Ovary (tissue), 9 donors: ENCODE measurements around the gene USP10. TPM values are rescaled to one million over a fixed set of nuclear protein-coding genes. Genes with fewer than 3 reads are reported as not detected.

Experiments
- DNase-seq, 5 donors: peaks; one replicate each; pipeline ENCODE4 v3.0.0-alpha.2; 2019 to 2020
- H3K27ac ChIP-seq, 2 donors: fragments of 200-600 bp; one replicate each; pipeline versions ENCODE4 v1.5.1 to v1.8.0; 2019 to 2022
- H3K27me3 ChIP-seq: fragments of 200-600 bp; one replicate; pipeline ENCODE4 v1.8.0; 2022
- H3K36me3 ChIP-seq: fragments of 200-600 bp; sonication (generic); one replicate; pipeline ENCODE4 v1.5.1; 2019
- H3K4me1 ChIP-seq: one replicate; pipeline ENCODE4 v1.8.1; 2013; ENCODE audit warnings: mild to moderate bottlenecking, moderate library complexity; ENCODE audit not compliant: insufficient read depth
- H3K4me3 ChIP-seq: fragments of 200-600 bp; sonication (generic); one replicate; pipeline ENCODE4 v1.5.1; 2017
- H3K9me3 ChIP-seq, 2 donors: fragments of 200-600 bp in 1 of 2; sonication (generic) in 1 of 2; one replicate each; pipeline versions ENCODE4 v1.5.1 to v1.8.1; 2013 to 2019; ENCODE audit warnings: mild to moderate bottlenecking in 1 of 2, moderate library complexity in 1 of 2
- EP300 ChIP-seq: sonication (generic); formaldehyde crosslinking; IDR thresholded peaks from one replicate; pipeline ENCODE4 v1.6.1; 2017; ENCODE audit warnings: antibody characterized with exemption
- POLR2A ChIP-seq: fragments of 450-650 bp; IDR thresholded peaks from one replicate; pipeline ENCODE4 v1.6.1; 2017; ENCODE audit warnings: antibody characterized with exemption, mild to moderate bottlenecking, moderate library complexity
- WGBS, 3 donors: extraction: QIAGEN DNeasy Blood & Tissue Kit in 1 of 3; methylation state at CpG; one replicate each; pipeline versions ENCODE4 v1.1.5 to v1.1.7; 2013 to 2017; 5-methylcytosine and 5-hydroxymethylcytosine counted together
- intact Hi-C, 4 donors: fragments of 100-400 bp; cut with DNase I; formaldehyde crosslinking; loops; one replicate each; pipeline versions ENCODE4 v1.11.0 to v1.15.1; 2022 to 2023
- polyA plus RNA-seq, 2 donors: library from polyadenylated mRNA; stranded (reverse); fragments of 200-250 nt in 1 of 2; fragments of 350-450 nt in 1 of 2; fragmentation: Illumina TruSeq in 1 of 2; extraction: RNeasy Lipid Tissue Mini Kit (QIAGEN cat#74804) in 1 of 2; gene quantifications; one replicate each; pipeline ENCODE4 v1.2.3, GENCODE V29; 2013 to 2014
- total RNA-seq, 7 donors: library from RNA; depleted of rRNA in 2 of 7; stranded (reverse); fragments of >200 nt in 2 of 7; fragmentation: NEBNext Ultra II Directional in 3 of 7; extraction: Animal tissue kit (Norgen Biotek cat#: 25700) in 3 of 7; gene quantifications; one replicate each; pipeline versions ENCODE4 v1.1.0 to v1.2.4, GENCODE V29; 2016 to 2023
- TF ChIP-seq, protein P1 (sequence below), 3 donors: fragments of 450-650 bp in 2 of 3; fragments of 200-600 bp in 1 of 3; IDR thresholded peaks; one replicate each; pipeline versions ENCODE4 v1.5.1 to v1.8.0; 2016 to 2022; ENCODE audit warnings: antibody characterized with exemption in 3 of 3, mild to moderate bottlenecking in 1 of 3
- donor health status: DM: no; HTN: no; CAD: no; lungs with moderate emphysema.
- donor health status: DM: no; HTN: no; CAD: no.
- donor health status: Bipolar disorder and iron deficiency.
- donor health status: DM: yes; HTN: yes; CAD: no.
- donor health status: DM: no; HTN: no; CAD: no.
- donor health status: DM: yes; HTN: yes; CAD: no.

The USP10 gene
- total and polyA plus RNA-seq, 9 donors: 24.6 to 98.8 (median 71.4) TPM

DNA sequence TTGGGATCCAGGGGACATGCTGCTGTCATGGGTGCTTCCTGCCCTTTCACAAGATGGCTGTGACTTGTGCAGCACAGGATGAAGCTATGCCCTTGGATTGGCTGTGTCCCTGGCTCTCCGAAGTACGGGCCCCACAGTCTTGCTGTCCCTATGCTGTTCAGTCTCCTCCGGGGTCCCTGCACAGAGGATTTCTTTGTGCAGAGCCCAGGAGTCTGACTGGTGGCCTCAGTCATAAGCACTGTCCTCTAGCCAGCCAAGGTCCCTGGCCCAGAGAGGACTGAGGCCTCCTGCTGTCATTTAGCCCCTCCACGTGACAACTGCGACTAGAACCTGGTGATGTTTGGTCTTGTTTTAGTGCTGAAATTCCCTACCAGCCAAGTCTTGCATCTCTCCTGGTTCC lies 77.6 kb downstream of the USP10 start:
- WGBS, 3 donors: 96 to 99% (median 98%) methylated on average over 5 of the region's 5 CpGs
- intact Hi-C loops: no loop called here
- no peaks in the 10 kb centered on the region for H3K36me3 ChIP-seq

DNA sequence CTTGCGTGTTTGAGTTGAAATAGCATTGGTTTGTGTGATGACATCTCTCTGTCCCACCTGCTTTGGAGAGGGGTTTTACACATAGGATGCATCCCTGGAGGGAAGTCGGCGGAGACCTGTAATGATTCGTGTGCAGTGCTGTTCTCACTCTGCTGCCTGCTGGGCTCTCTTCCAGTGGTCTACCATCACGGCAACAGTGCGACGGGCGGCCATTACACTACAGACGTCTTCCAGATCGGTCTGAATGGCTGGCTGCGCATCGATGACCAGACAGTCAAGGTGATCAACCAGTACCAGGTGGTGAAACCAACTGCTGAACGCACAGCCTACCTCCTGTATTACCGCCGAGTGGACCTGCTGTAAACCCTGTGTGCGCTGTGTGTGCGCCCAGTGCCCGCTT lies 78.9 kb downstream of the USP10 start:
- Histone ChIP-seq H3K9me3 (no peaks in the 10 kb centered on the region), H3K27ac (no peak overlapping the region), H3K4me1 (peaks cover 2% of the 10 kb centered on the region), H3K27me3 (no peaks in the 10 kb centered on the region), H3K36me3 (no peaks in the 10 kb centered on the region), H3K4me3 (no peak overlapping the region)
- 92 to 96% (median 94%) methylated on average over 18 of the region's 18 CpGs for WGBS, 3 donors
- TF ChIP-seq POLR2A: no peak
- TF ChIP-seq, protein P1, sequence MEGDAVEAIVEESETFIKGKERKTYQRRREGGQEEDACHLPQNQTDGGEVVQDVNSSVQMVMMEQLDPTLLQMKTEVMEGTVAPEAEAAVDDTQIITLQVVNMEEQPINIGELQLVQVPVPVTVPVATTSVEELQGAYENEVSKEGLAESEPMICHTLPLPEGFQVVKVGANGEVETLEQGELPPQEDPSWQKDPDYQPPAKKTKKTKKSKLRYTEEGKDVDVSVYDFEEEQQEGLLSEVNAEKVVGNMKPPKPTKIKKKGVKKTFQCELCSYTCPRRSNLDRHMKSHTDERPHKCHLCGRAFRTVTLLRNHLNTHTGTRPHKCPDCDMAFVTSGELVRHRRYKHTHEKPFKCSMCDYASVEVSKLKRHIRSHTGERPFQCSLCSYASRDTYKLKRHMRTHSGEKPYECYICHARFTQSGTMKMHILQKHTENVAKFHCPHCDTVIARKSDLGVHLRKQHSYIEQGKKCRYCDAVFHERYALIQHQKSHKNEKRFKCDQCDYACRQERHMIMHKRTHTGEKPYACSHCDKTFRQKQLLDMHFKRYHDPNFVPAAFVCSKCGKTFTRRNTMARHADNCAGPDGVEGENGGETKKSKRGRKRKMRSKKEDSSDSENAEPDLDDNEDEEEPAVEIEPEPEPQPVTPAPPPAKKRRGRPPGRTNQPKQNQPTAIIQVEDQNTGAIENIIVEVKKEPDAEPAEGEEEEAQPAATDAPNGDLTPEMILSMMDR (IDR thresholded peaks at IDR 0.05): no peak
- no peak for TF ChIP-seq EP300
- no peak for DNase-seq
- intact Hi-C loops: no loop called here

More for the DNA sequence above, 77.6 kb downstream of the USP10 start:
- no peak for DNase-seq
- Histone ChIP-seq H3K27ac (no peak overlapping the region), H3K9me3 (no peaks in the 10 kb centered on the region), H3K27me3 (no peaks in the 10 kb centered on the region), H3K4me3 (no peak overlapping the region), H3K4me1 (no peaks in the 10 kb centered on the region)
- TF ChIP-seq, protein P1 (IDR thresholded peaks at IDR 0.05): no peak
- TF ChIP-seq POLR2A (no peak), EP300 (no peak)

DNA sequence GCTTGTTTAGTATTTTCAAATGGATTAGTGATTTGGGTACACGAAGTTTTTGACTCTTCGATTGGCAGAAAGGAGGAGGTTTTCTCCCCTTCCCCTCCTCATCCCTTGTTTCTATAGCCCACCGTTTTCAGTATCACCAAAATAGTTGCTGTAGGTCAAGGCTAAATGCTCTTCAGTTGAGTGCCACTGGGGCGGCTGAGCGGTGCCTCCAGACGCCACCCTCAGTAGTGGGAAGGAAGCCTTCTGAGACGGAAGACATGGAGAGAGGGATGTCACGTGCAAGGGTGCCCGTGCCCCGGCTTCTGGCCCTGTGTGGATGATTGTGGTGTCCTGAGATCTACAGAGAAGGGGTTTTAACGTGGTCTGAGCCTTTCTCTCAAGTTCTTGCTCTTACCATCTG lies 80.3 kb downstream of the USP10 start:
- 90 to 93% (median 90%) methylated on average over 11 of the region's 11 CpGs for WGBS, 3 donors
- no peak for DNase-seq
- Histone ChIP-seq H3K4me1 (peaks cover 4% of the 10 kb centered on the region), H3K36me3 (no peaks in the 10 kb centered on the region), H3K4me3 (no peak overlapping the region), H3K27me3 (no peaks in the 10 kb centered on the region), H3K9me3 (no peaks in the 10 kb centered on the region), H3K27ac (no peak overlapping the region)
- intact Hi-C loops: no loop called here
- TF ChIP-seq POLR2A: no peak
- TF ChIP-seq EP300: no peak
- TF ChIP-seq, protein P1 (IDR thresholded peaks at IDR 0.05): no peak

DNA sequence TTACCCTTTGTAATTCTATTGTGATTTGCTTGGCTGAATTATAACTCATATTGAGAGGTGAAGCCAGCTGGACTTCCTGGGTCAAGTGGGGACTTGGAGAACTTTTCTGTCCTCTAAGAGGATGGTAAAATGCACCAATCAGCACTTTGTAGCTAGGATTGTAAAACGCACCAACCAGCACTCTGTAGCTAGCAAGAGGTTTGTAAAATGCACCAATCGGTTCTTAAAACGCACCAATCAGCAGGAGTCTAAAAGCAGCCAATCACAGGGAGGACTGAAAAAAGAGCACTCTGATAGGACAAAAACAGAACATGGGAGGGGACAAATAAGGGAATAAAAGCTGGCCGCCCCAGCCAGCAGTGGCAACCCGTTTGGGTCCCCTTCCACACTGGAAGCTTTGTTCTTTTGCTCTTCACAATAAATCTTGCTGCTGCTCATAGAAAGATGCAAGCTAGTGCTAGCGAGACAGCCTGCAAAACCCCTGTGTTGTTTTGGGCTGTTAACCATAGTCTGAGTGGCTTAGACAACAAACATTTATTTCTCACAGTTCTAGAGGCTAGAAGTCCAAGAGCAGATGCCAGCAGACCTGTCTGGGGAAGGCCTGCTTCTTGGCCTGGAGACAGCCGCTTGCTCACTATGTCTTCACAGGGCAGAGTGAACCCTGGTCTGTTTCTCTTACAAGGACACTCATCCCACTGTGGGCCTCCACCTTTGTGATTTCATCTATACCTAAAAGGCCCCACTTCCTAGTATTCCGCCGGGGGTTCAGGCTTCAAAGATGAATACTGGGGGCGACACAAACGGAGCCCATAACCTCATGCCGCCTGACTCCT lies 81.0 kb downstream of the USP10 start:
- H3K27ac ChIP-seq: no peak overlapping the region
- H3K4me1 ChIP-seq: peaks cover 8% of the 10 kb centered on the region
- H3K9me3 ChIP-seq: no peaks in the 10 kb centered on the region
- DNase-seq: no peak
- WGBS, 3 donors: 89 to 92% (median 90%) methylated on average over 12 of the region's 12 CpGs
- no peak for TF ChIP-seq EP300
- intact Hi-C loops: no loop called here
- no peak overlapping the region for H3K4me3 ChIP-seq
- H3K36me3 ChIP-seq: no peaks in the 10 kb centered on the region
- no peaks in the 10 kb centered on the region for H3K27me3 ChIP-seq

DNA sequence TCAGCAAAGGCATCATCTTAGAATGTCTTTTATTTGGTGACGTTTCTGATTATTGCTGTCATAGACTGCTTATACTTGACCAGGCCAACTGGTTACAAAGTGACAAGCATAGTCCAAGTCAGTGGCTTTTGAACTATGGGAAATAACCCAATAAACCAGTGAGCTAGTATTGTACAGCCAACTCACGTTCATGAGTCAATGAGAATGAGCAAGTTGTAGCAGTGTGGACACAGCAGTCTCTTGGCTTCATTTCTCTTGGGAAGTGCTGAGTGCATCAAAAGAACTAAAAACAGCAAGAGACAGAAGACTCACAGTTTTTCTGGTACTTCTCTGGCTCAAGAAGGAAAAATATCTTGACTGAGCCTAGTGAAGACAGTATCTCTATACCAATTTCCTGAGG lies 83.0 kb downstream of the USP10 start:
- intact Hi-C loops: no loop called here
- no peaks in the 10 kb centered on the region for H3K9me3 ChIP-seq
- DNase-seq: no peak
- H3K36me3 ChIP-seq: no peaks in the 10 kb centered on the region
- H3K4me3 ChIP-seq: no peak overlapping the region
- H3K27ac ChIP-seq: no peak overlapping the region
- peaks cover 13% of the 10 kb centered on the region for H3K4me1 ChIP-seq
- no peaks in the 10 kb centered on the region for H3K27me3 ChIP-seq
- TF ChIP-seq POLR2A: no peak
- TF ChIP-seq EP300: no peak
- 78 to 82% (median 81%) methylated on average over 2 of the region's 2 CpGs for WGBS, 3 donors
